GM12801 (cell line): ENCODE measurements around the gene PAQR4.

Experiments used
- TF ChIP-seq, protein P1 (sequence below): IDR thresholded peaks from one replicate; pipeline ENCODE4 v1.5.1; 2011; ENCODE audit warnings: control low read depth; ENCODE audit not compliant: insufficient read length; ENCODE audit errors: extremely low read depth

PAQR4 gene

DNA sequence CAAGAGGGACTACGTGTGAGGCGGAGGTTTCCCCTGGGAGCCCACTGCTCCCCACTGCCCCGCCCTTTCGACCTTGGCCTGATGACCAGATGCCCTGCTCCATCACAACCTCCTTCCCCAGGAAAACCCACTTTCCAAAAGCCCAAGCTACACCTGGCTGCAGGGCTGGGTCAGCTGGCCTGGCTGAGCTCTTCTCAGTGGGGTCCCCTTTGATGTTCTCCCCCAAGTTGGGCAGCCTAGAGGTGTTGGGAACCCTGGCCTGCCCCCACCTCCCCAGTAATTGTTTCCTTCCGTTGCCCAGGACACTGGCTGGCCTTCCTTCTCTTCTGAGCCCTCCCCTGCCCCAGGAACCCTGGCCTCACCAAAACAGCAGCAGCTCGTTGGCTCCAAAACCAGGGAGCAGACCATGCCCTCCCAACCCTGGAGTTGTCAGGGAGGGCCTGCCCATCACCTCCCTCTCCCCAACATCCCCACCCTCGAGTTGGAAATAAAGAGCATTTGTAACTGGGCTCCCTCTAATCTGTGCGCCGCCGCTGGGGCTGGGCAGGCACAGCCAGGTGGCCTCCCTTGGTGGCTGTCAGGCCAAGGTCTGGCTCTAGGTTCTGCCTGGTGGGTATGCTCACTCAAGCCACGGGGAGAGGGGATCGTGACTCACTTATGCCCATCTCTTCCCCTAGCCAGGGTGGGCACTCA, 45.0 kb downstream of the PAQR4 start:
- TF ChIP-seq, protein P1, sequence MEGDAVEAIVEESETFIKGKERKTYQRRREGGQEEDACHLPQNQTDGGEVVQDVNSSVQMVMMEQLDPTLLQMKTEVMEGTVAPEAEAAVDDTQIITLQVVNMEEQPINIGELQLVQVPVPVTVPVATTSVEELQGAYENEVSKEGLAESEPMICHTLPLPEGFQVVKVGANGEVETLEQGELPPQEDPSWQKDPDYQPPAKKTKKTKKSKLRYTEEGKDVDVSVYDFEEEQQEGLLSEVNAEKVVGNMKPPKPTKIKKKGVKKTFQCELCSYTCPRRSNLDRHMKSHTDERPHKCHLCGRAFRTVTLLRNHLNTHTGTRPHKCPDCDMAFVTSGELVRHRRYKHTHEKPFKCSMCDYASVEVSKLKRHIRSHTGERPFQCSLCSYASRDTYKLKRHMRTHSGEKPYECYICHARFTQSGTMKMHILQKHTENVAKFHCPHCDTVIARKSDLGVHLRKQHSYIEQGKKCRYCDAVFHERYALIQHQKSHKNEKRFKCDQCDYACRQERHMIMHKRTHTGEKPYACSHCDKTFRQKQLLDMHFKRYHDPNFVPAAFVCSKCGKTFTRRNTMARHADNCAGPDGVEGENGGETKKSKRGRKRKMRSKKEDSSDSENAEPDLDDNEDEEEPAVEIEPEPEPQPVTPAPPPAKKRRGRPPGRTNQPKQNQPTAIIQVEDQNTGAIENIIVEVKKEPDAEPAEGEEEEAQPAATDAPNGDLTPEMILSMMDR, result no peak

DNA sequence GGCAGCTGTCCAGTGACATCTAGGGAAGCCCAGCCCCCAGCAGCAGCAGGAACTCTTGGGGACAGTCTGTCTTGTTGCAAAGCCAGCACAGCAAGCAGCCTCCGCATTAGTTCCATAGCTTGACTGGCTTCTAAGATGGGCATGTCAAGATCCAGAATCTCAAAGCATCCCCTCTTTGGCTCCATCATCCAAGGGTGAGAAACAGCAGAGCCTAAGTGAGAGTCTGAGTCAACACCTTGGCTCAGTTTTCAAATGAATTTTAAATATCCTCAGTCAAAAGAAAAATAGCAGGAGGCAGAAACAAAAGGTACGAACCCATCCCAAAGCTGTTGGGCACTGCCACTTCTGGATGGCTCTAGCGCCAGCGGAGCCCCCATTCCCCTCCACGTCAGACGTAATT, 45.8 kb downstream of the PAQR4 start:
- TF ChIP-seq, protein P1, result no peak

DNA sequence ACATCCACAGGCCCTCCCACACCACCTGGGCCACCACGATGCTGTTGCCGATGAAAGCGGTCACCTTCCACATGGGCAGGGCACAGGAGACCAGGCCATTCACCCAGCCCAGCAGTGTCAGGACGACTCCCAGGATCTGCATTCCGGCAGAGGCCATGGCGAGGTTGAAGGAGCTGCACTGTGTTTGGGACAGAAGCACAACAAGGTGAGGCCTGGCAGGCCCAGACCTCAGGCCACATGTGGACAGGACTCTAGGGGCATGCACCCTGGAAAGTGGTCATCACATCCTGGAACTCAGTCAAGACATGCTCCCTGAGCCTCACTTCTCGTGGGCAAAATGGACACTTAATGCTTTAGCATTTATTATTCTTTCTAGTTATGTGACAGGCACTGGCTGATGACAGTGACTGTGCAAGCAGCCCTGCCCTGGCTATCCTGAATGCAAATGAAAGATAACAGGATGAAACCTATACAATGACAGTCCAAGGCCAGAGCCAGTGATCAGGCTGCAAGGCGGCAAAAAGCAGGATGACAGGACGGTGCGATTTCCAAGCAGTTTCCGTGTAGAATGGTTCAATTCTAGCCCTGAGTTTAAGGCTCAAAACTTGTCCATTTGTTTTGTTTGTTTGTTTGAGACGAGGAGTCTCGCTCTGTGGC, 46.8 kb downstream of the PAQR4 start:
- TF ChIP-seq, protein P1, result no peak

DNA sequence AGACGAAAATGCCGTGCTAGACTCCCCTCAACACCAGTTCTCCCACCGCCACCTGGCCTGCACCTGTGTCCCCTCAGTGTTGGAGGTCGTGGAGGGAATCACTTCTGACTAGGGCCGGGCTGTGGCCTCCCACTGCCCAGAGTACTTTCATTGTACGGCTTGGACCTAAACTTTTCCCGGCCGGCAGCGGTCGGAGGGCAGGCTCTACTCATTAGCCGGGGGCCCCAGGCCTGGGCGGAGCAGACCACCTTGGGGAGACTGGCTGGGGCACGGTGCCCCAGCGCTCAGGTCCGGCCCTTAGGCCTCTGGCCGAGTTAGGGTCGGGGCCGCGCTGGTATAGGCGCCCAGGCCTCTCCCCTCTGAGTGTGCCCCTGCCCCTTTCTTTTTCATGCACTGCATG, 48.2 kb downstream of the PAQR4 start:
- TF ChIP-seq, protein P1, result no peak

DNA sequence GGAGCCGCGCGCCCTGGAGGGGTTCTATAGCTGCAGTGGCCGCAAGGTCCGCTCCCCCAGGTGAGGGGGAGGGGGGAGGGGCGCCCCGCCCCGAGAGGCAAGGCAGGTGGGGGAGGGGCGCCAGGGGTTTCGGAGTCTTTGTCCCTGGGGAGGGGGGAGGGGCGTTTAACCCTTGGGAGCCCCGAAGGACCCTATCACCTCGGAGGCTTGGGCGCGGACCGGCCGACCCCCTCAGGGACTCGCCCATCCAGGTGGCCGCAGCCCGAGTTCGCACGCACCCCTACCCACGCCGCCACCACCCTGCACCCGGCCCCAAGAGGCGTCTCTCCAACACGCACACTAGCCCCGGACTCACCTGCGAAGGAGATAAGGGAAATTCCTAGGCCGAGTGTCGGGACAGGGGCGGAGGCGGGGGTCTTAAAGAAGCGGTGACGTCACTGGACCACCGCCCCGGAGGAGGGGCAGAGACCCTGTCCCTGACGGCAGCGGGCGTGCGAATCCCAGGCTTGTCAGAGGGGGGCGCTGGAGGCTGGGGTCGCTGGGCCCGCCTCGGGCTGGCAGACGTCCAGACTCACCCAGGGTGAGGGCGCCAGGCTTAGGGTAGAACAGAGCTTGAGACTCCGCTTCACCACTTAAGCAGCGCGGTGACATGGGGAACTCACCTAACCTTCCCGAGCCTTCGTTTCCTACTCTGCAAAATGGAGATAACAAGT, 48.8 kb downstream of the PAQR4 start, which contains the start of gene CLDN6:
TSS of gene CLDN6 (minus strand) at position 390 of the 713 bp plus-strand sequence. CDS start 2,162 bp downstream, outside the sequence.
- TF ChIP-seq, protein P1, result no peak

DNA sequence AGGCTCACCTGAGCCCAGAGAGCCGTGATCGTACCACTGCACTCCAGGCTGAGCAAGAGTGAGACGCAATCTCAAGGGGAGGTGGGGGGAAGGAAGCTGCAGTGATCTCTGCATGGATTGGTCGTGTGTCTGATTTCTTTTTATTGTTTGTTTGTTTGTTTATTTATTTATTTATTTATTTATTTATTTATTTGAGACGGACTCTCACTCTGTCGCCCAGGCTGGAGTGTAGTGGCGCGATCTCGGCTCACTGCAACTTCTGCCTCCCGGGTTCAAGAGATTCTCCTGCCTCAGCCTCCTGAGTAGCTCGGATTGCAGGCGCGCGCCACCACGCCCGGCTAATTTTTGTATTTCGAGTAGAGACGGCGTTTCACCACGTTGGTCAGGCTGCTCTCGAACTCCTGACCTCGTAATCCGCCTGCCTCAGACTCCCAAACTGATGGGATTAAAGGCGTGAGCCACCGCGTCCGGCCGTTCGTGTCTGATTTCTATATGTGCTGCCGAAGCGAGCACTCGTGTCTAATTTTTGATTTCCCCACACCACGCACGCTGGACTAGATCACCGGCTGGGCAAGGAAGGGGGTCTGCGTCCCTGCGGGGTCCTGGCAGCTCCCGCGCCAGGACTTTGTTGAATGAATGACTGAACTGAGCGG, 50.6 kb downstream of the PAQR4 start:
- TF ChIP-seq, protein P1, result no peak

DNA sequence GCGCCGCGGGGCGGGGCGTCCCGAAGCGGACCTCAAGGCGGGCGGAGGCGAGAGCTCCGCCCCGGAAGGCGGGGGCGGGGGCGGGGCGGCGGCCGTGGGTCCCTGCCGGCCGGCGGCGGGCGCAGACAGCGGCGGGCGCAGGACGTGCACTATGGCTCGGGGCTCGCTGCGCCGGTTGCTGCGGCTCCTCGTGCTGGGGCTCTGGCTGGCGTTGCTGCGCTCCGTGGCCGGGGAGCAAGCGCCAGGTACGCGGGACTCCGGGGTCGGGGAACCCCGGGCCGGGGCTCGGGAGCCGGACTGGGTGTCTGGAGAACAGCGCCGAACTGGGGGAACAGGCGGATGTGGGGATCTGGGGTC, 51.1 kb downstream of the PAQR4 start, which contains the start of gene TNFRSF12A:
TSS of gene TNFRSF12A (plus strand) at position 122 of the 357 bp plus-strand sequence. CDS start at position 152, 30 bp downstream.
- TF ChIP-seq, protein P1, result no peak
